HL-60 (cell line): Measurements from ENCODE around the gene CCDC61.

Source experiments
- DNase-seq, 2 experiments: peaks; one replicate each; pipeline ENCODE4 v3.0.0-alpha.2; 2010 to 2020; ENCODE audit warnings: low read depth in 1 of 2, low spot score in 1 of 2
- H3K27ac ChIP-seq: fragments of 250-450 bp; sonication (Bioruptor Pico); replicated peaks from 2 replicates; pipeline ENCODE4 v1.5.1; 2020; ENCODE audit warnings: mild to moderate bottlenecking, moderate library complexity
- H3K27me3 ChIP-seq: fragments of 250-450 bp; sonication (Bioruptor Pico); 2 replicates; pipeline ENCODE4 v1.5.1; 2021; ENCODE audit warnings: mild to moderate bottlenecking, moderate library complexity; ENCODE audit not compliant: insufficient read depth, poor library complexity, severe bottlenecking
- H3K4me3 ChIP-seq: replicated peaks from 2 replicates; pipeline ENCODE4 v1.5.1; 2011; ENCODE audit warnings: mild to moderate bottlenecking, control low read depth, low read length; ENCODE audit not compliant: insufficient read depth
- GABPA ChIP-seq: IDR thresholded peaks from 2 replicates; pipeline ENCODE4 v1.6.1; 2012; ENCODE audit warnings: low read depth
- POLR2AphosphoS5 ChIP-seq: IDR thresholded peaks from 2 replicates; pipeline ENCODE4 v1.6.1; 2012; ENCODE audit warnings: low read depth
- SPI1 ChIP-seq: IDR thresholded peaks from 2 replicates; pipeline ENCODE4 v1.6.1; 2012; ENCODE audit warnings: low read depth, mild to moderate bottlenecking, borderline replicate concordance
- TF ChIP-seq, protein P1 (sequence below): IDR thresholded peaks from 2 replicates; pipeline ENCODE4 v1.6.1; 2012; ENCODE audit warnings: low read depth; ENCODE audit not compliant: insufficient replicate concordance
- TF ChIP-seq, protein P2 (sequence below): IDR thresholded peaks from one replicate; pipeline ENCODE4 v1.5.1; 2011; ENCODE audit warnings: low read length, control low read depth, inconsistent platforms; ENCODE audit not compliant: insufficient read depth

CCDC61 gene

DNA sequence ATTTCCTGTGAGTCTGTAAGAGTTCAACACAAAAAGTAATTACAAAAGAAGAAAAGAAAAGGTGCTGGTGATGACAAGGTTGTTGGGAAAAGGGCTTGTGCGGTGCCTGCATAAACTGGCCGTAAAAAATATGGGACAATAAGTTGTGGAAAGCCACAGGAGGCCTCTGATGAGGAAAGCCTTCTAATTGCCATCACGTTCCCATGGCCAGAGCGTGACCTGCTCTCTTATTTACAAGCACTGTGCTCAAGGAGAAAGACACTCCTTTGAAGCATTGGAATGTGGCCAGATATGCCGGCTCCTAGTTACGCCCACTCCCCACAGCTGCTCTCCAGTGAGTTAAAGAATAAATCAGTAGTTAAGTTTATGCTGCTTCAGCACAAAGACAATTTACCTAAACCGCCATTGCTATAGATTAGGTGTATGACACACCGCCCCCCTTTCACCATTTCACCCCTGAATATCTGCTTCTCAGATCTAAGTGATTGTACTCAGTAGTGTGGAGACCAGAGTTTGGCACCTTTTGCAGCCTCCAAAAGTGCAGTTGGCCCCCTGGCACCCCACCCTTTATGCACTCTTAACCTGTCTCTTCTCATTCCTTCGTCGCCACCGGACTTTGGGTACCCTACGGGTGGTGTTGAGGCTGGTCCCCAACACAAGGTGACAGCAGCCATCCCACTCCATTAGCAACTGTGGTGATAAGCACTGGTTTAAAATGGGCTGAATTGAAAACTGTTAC is 35.7 kb downstream of the CCDC61 start:
- no peak overlapping the region for H3K27ac ChIP-seq
- TF ChIP-seq GABPA (no peak), POLR2AphosphoS5 (no peak), SPI1 (no peak)
- TF ChIP-seq, protein P1, sequence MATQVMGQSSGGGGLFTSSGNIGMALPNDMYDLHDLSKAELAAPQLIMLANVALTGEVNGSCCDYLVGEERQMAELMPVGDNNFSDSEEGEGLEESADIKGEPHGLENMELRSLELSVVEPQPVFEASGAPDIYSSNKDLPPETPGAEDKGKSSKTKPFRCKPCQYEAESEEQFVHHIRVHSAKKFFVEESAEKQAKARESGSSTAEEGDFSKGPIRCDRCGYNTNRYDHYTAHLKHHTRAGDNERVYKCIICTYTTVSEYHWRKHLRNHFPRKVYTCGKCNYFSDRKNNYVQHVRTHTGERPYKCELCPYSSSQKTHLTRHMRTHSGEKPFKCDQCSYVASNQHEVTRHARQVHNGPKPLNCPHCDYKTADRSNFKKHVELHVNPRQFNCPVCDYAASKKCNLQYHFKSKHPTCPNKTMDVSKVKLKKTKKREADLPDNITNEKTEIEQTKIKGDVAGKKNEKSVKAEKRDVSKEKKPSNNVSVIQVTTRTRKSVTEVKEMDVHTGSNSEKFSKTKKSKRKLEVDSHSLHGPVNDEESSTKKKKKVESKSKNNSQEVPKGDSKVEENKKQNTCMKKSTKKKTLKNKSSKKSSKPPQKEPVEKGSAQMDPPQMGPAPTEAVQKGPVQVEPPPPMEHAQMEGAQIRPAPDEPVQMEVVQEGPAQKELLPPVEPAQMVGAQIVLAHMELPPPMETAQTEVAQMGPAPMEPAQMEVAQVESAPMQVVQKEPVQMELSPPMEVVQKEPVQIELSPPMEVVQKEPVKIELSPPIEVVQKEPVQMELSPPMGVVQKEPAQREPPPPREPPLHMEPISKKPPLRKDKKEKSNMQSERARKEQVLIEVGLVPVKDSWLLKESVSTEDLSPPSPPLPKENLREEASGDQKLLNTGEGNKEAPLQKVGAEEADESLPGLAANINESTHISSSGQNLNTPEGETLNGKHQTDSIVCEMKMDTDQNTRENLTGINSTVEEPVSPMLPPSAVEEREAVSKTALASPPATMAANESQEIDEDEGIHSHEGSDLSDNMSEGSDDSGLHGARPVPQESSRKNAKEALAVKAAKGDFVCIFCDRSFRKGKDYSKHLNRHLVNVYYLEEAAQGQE, result no peak
- TF ChIP-seq, protein P2, sequence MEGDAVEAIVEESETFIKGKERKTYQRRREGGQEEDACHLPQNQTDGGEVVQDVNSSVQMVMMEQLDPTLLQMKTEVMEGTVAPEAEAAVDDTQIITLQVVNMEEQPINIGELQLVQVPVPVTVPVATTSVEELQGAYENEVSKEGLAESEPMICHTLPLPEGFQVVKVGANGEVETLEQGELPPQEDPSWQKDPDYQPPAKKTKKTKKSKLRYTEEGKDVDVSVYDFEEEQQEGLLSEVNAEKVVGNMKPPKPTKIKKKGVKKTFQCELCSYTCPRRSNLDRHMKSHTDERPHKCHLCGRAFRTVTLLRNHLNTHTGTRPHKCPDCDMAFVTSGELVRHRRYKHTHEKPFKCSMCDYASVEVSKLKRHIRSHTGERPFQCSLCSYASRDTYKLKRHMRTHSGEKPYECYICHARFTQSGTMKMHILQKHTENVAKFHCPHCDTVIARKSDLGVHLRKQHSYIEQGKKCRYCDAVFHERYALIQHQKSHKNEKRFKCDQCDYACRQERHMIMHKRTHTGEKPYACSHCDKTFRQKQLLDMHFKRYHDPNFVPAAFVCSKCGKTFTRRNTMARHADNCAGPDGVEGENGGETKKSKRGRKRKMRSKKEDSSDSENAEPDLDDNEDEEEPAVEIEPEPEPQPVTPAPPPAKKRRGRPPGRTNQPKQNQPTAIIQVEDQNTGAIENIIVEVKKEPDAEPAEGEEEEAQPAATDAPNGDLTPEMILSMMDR, result no peak

DNA sequence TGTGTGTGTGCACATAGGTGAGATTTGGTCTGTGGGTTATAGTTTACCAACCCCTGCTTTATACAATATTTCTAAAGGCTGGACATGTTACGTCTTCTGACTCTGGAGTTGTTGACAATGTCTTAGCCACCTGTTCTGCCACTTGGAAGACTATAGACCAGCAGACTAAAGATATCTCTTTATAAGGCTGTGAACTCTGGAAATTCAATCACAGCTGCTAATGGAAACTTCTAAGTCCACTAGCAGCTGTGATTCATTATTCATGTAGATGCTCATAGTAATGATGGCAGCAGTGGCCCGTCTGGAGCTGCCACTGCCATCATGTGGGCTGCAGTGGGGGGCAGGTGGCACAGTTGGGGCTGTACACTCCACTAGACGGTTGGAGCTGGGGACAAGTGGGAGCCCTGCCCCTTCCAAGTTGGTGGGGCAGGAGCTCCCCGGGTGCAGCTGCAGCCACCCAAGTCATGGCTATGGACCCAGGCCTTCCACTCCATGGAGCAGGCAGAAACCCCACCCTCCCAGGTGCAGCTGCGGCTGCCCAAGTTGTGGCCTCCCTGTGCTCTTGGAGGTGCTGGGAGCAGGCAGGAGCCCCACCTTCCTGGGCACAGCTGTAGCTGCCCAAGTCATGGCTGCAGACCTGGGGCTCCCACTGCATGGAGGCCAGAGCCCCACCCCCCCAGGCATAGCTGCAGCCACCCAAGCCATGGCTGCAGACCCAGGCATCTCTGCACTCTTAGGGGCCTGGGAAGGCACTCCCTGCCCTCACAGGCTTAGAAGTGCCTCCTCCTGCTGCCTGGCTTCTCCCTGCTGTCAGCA is 36.7 kb downstream of the CCDC61 start:
- Histone ChIP-seq H3K27me3 (no peaks in the 10 kb centered on the region), H3K4me3 (no peak overlapping the region), H3K27ac (no peak overlapping the region)
- DNase-seq, result no peak
- TF ChIP-seq, protein P1, result no peak

More for the DNA sequence above, 35.7 kb downstream of the CCDC61 start:
- no peak for DNase-seq
- Histone ChIP-seq H3K4me3 (no peak overlapping the region), H3K27me3 (no peaks in the 10 kb centered on the region)

DNA sequence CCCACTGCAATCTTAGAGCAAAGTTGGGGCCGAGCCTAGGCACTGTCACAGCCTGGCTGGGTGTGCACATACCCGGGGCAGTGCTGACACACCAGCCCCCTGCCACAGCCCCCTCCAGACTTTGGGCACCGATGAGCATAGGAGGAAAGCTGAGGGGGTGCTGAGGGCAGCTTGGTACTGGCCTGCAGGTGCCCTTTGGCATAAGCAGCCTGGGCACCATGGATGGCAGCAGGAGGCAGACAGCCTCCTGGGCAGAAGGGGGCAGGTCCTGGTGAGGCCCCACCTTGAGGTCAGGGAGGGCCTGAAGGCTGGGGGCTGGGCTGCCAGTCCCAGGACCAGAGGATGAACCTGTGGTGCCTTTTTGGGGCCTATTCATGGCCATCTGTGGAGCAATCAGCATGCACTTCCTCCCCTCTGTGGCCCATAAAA is 37.3 kb downstream of the CCDC61 start:
- no peak overlapping the region for H3K27ac ChIP-seq
- H3K27me3 ChIP-seq, result no peaks in the 10 kb centered on the region
- H3K4me3 ChIP-seq, result no peak overlapping the region
- TF ChIP-seq, protein P1, result no peak
- TF ChIP-seq, protein P2, result no peak
- TF ChIP-seq POLR2AphosphoS5 (no peak), SPI1 (no peak), GABPA (no peak)
- DNase-seq, result no peak
